GM04504 (cell line): ENCODE measurements around the gene RAB27B.

Experiments
- DNase-seq: peaks from one replicate; pipeline ENCODE4 v3.0.0-alpha.2; 2012; ENCODE audit warnings: low read depth

The RAB27B gene

GRCh38 chr18:54910161-54910919, 82.1 kb downstream of the RAB27B start:
- DNase-seq = no peak

GRCh38 chr18:54911551-54911950, 83.3 kb downstream of the RAB27B start:
- no peak for DNase-seq

GRCh38 chr18:54914816-54915215, 86.5 kb downstream of the RAB27B start:
- no peak for DNase-seq

GRCh38 chr18:54916507-54916906, 88.2 kb downstream of the RAB27B start:
- no peak for DNase-seq

GRCh38 chr18:54918060-54918459, 89.8 kb downstream of the RAB27B start:
- DNase-seq = no peak

GRCh38 chr18:54919412-54919811, 91.1 kb downstream of the RAB27B start:
- DNase-seq = no peak

GRCh38 chr18:54923339-54923956, 95.2 kb downstream of the RAB27B start:
- no peak for DNase-seq

- no peak for DNase-seq
Measured at GRCh38 chr18:54924948-54925347, 96.7 kb downstream of the RAB27B start.

- DNase-seq = no peak
Measured at GRCh38 chr18:54926593-54927325, 98.5 kb downstream of the RAB27B start.

- DNase-seq = no peak
Measured at GRCh38 chr18:54928236-54928635, 100.0 kb downstream of the RAB27B start.

- DNase-seq = no peak
Measured at GRCh38 chr18:54931152-54931551, 102.9 kb downstream of the RAB27B start.

GRCh38 chr18:54932472-54932871, 104.2 kb downstream of the RAB27B start:
- DNase-seq = no peak

- no peak for DNase-seq
Measured at GRCh38 chr18:54938506-54938905, 110.2 kb downstream of the RAB27B start.

GRCh38 chr18:54939361-54939917, 111.2 kb downstream of the RAB27B start:
- no peak for DNase-seq

GRCh38 chr18:54942144-54942543, 113.9 kb downstream of the RAB27B start:
- DNase-seq = no peak

GRCh38 chr18:54942569-54942968, 114.3 kb downstream of the RAB27B start:
- DNase-seq = no peak
